ENCODE data around the gene S100A16.
"Not testable (repeated sequence)": the region's sequence is repeated elsewhere in the genome, so short reads cannot be mapped to it uniquely, and the experiment has no call there.

Gene S100A16

GRCh38 chr1:153585006-153585405 is 27.9 kb downstream of the S100A16 start:
- no peak for DNase-seq (ENCODE audit: low read depth in 2 of 2)

GRCh38 chr1:153583976-153584375 is 29.0 kb downstream of the S100A16 start:
- no peak for DNase-seq (ENCODE audit: low read depth in 2 of 2)

GRCh38 chr1:153583514-153583913 is 29.4 kb downstream of the S100A16 start:
- not testable (repeated sequence) for DNase-seq (ENCODE audit: low read depth in 2 of 2)

- not testable (repeated sequence) for DNase-seq (ENCODE audit: low read depth in 2 of 2)
Observed at GRCh38 chr1:153582836-153583235, 30.1 kb downstream of the S100A16 start.

GRCh38 chr1:153578936-153579335 is 34.0 kb downstream of the S100A16 start:
- no peak for DNase-seq (ENCODE audit: low read depth in 2 of 2)

GRCh38 chr1:153578490-153578889 is 34.4 kb downstream of the S100A16 start:
- DNase-seq (ENCODE audit: low read depth in 2 of 2) = peak; percentile 40 to 49

- no peak for DNase-seq (ENCODE audit: low read depth in 2 of 2)
Observed at GRCh38 chr1:153577624-153578051, 35.3 kb downstream of the S100A16 start.

GRCh38 chr1:153577138-153577537 is 35.8 kb downstream of the S100A16 start:
- no peak for DNase-seq (ENCODE audit: low read depth in 2 of 2)

GRCh38 chr1:153575497-153575896 is 37.4 kb downstream of the S100A16 start:
- not testable (repeated sequence) for DNase-seq (ENCODE audit: low read depth in 2 of 2)

GRCh38 chr1:153575081-153575491 is 37.9 kb downstream of the S100A16 start:
- not testable (repeated sequence) for DNase-seq (ENCODE audit: low read depth in 2 of 2)

- no peak for DNase-seq (ENCODE audit: low read depth in 2 of 2)
Observed at GRCh38 chr1:153573351-153573750, 39.6 kb downstream of the S100A16 start.

GRCh38 chr1:153572569-153573015 is 40.3 kb downstream of the S100A16 start:
- peak in 1 of 2 experiments; percentile 33 for DNase-seq (ENCODE audit: low read depth in 2 of 2)

- DNase-seq (ENCODE audit: low read depth in 2 of 2) = no peak
Observed at GRCh38 chr1:153571706-153572105, 41.2 kb downstream of the S100A16 start.

GRCh38 chr1:153570874-153571273 is 42.1 kb downstream of the S100A16 start:
- no peak for DNase-seq (ENCODE audit: low read depth in 2 of 2)

GRCh38 chr1:153569465-153569864 is 43.5 kb downstream of the S100A16 start:
- DNase-seq (ENCODE audit: low read depth in 2 of 2) = no peak

GRCh38 chr1:153568367-153569099 is 44.4 kb downstream of the S100A16 start:
- peak; percentile 55 to 57 for DNase-seq (ENCODE audit: low read depth in 2 of 2)

GRCh38 chr1:153567621-153568366 is 45.1 kb downstream of the S100A16 start:
- DNase-seq (ENCODE audit: low read depth in 2 of 2) = no peak

GRCh38 chr1:153566414-153567371 is 46.2 kb downstream of the S100A16 start:
- peak; percentile 91 to 92 for DNase-seq (ENCODE audit: low read depth in 2 of 2)

- DNase-seq (ENCODE audit: low read depth in 2 of 2) = peak; percentile 66 to 71
Observed at GRCh38 chr1:153565529-153566374, 47.2 kb downstream of the S100A16 start, which contains the start of gene S100A2. Gene S100A2 (minus strand): TSS chr1:153565844. CDS start chr1:153563877, 1,967 bp downstream.

- no peak for DNase-seq (ENCODE audit: low read depth in 2 of 2)
Observed at GRCh38 chr1:153563991-153564390, 48.9 kb downstream of the S100A16 start.

GRCh38 chr1:153563483-153563901 is 49.4 kb downstream of the S100A16 start:
- no peak for DNase-seq (ENCODE audit: low read depth in 2 of 2)
